Activated T-helper 1 cell treated with anti-CD3 and anti-CD28 coated beads, Interleukin-2, amount 50 U/mL, for 16 hours (primary cell): ENCODE measurements around the gene ADAMTS14.
"Not testable (repeated sequence)": the region's sequence is repeated elsewhere in the genome, so short reads cannot be mapped to it uniquely, and the experiment has no call there.

Source experiments
- DNase-seq, 2 donors: peaks; one replicate each; pipeline ENCODE4 v3.0.0-alpha.2; 2020; ENCODE audit warnings: low read depth in 1 of 2, low spot score in 1 of 2

ADAMTS14 gene

GRCh38 chr10:70672165-70673042, at the start of gene ADAMTS14:
ADAMTS14 (plus strand) TSS chr10:70672506; CDS start chr10:70672803, 297 bp downstream.
- no peak for DNase-seq

- DNase-seq = no peak
Observed at GRCh38 chr10:70622541-70622940, 49.8 kb upstream of the ADAMTS14 start.

GRCh38 chr10:70622981-70623844, 49.1 kb upstream of the ADAMTS14 start:
- DNase-seq = no peak

- no peak for DNase-seq
Observed at GRCh38 chr10:70626056-70626455, 46.2 kb upstream of the ADAMTS14 start.

GRCh38 chr10:70629338-70629737, 43.0 kb upstream of the ADAMTS14 start:
- no peak for DNase-seq

GRCh38 chr10:70631735-70632134, 40.6 kb upstream of the ADAMTS14 start:
- DNase-seq = not testable (repeated sequence)

GRCh38 chr10:70634011-70634410, 38.3 kb upstream of the ADAMTS14 start:
- DNase-seq = no peak

GRCh38 chr10:70634515-70634914, 37.8 kb upstream of the ADAMTS14 start:
- DNase-seq = not testable (repeated sequence)

GRCh38 chr10:70639640-70640383, 32.5 kb upstream of the ADAMTS14 start:
- DNase-seq = not testable (repeated sequence)

- not testable (repeated sequence) for DNase-seq
Observed at GRCh38 chr10:70643272-70643671, 29.0 kb upstream of the ADAMTS14 start.

- DNase-seq = not testable (repeated sequence)
Observed at GRCh38 chr10:70644959-70645358, 27.3 kb upstream of the ADAMTS14 start.

- no peak for DNase-seq
Observed at GRCh38 chr10:70647086-70647485, 25.2 kb upstream of the ADAMTS14 start.

GRCh38 chr10:70648427-70648826, 23.9 kb upstream of the ADAMTS14 start:
- no peak for DNase-seq

GRCh38 chr10:70649526-70649925, 22.8 kb upstream of the ADAMTS14 start:
- DNase-seq = no peak

GRCh38 chr10:70650104-70650503, 22.2 kb upstream of the ADAMTS14 start:
- DNase-seq = no peak

GRCh38 chr10:70650718-70651117, 21.6 kb upstream of the ADAMTS14 start:
- DNase-seq = no peak

- DNase-seq = no peak
Observed at GRCh38 chr10:70651661-70652060, 20.6 kb upstream of the ADAMTS14 start.

- no peak for DNase-seq
Observed at GRCh38 chr10:70652761-70653657, 19.3 kb upstream of the ADAMTS14 start.

- no peak for DNase-seq
Observed at GRCh38 chr10:70655316-70655715, 17.0 kb upstream of the ADAMTS14 start.

GRCh38 chr10:70656489-70656888, 15.8 kb upstream of the ADAMTS14 start:
- no peak for DNase-seq
